ENCODE data around the gene ITPRIPL2. TPM values are rescaled to one million over a fixed set of nuclear protein-coding genes. Genes with fewer than 3 reads are reported as not detected.

The ITPRIPL2 gene
- total RNA-seq, 1 donor from 2014 or later = 29.5 TPM

GRCh38 chr16:19132255-19132654 is 18.5 kb downstream of the ITPRIPL2 start:
- no peak for DNase-seq (ENCODE audit: extremely low spot score, unreplicated experiment)
- Mint-ChIP-seq H3K27me3 (no peaks in the 10 kb centered on the region), H3K9me3 (no peaks in the 10 kb centered on the region), H3K4me1 (ENCODE audit: unreplicated experiment) (peaks cover 37% of the 10 kb centered on the region), H3K27ac (no peak overlapping the region), H3K4me3 (no peak overlapping the region), H3K36me3 (no peaks in the 10 kb centered on the region)
- TF ChIP-seq, protein P1, sequence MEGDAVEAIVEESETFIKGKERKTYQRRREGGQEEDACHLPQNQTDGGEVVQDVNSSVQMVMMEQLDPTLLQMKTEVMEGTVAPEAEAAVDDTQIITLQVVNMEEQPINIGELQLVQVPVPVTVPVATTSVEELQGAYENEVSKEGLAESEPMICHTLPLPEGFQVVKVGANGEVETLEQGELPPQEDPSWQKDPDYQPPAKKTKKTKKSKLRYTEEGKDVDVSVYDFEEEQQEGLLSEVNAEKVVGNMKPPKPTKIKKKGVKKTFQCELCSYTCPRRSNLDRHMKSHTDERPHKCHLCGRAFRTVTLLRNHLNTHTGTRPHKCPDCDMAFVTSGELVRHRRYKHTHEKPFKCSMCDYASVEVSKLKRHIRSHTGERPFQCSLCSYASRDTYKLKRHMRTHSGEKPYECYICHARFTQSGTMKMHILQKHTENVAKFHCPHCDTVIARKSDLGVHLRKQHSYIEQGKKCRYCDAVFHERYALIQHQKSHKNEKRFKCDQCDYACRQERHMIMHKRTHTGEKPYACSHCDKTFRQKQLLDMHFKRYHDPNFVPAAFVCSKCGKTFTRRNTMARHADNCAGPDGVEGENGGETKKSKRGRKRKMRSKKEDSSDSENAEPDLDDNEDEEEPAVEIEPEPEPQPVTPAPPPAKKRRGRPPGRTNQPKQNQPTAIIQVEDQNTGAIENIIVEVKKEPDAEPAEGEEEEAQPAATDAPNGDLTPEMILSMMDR (conservative IDR thresholded peaks at IDR 0.05) = no peak

DNA sequence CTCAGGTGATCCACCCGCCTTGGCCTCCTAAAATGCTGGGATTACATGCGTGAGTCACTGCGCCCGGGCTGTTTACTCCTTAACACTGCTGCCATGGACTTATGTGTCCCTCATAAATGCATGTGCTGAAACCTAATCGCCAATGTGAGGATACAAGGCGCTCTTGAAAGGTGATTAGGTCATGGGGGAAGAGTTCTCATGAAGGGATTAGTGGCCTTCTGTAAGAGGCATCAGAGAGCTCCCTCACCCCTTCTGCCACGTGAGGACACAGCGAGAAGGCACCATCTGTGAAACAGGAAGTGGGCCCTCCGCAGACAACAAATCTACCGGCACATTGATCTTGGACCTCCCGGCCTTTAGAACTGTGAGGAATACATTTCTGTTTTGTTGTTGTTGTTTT is 19.1 kb downstream of the ITPRIPL2 start:
- Mint-ChIP-seq H3K4me1 (ENCODE audit: unreplicated experiment) (peaks cover 42% of the 10 kb centered on the region), H3K27me3 (no peaks in the 10 kb centered on the region), H3K4me3 (no peak overlapping the region), H3K9me3 (no peaks in the 10 kb centered on the region), H3K36me3 (no peaks in the 10 kb centered on the region), H3K27ac (no peak overlapping the region)
- TF ChIP-seq, protein P1 (conservative IDR thresholded peaks at IDR 0.05) = no peak
- DNase-seq (ENCODE audit: extremely low spot score, unreplicated experiment) = no peak

GRCh38 chr16:19133600-19133999 is 19.8 kb downstream of the ITPRIPL2 start:
- TF ChIP-seq, protein P1 (conservative IDR thresholded peaks at IDR 0.05) = no peak
- Mint-ChIP-seq H3K4me3 (no peak overlapping the region), H3K27ac (no peak overlapping the region), H3K9me3 (no peaks in the 10 kb centered on the region), H3K27me3 (no peaks in the 10 kb centered on the region), H3K36me3 (no peaks in the 10 kb centered on the region), H3K4me1 (ENCODE audit: unreplicated experiment) (peaks cover 45% of the 10 kb centered on the region)
- no peak for DNase-seq (ENCODE audit: extremely low spot score, unreplicated experiment)

DNA sequence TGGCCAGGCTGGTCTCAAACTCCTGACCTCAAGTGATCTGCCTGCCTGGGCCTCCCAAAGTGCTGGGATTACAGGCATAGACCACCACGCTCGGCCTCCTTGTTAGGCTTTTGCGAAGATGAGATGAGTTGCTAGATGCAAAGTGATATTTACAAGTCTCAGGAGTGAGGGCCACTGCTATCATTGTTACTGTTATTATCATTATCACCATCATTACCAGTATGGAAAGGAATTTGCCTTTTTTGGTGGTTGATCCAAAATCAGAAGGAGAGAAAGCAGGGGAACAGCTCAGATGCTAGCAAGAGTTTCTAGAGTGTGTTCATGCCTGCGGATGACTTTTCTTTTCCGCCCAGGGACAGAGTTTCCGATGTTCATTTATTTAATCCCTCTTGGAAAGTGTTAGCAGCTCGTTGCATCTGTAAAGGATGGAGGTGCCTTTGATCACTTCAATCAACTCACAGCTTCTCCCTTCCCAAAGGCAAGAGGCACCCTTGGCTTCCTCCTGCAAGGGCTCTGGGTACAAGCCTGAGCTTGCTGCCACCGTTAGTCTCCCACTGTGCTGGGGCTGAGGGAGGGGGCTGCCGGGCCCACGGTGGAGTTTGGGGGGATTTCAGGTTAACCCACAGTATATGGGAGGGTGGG is 21.6 kb downstream of the ITPRIPL2 start:
- Mint-ChIP-seq H3K27ac (peak overlapping the region; percentile 88), H3K4me1 (ENCODE audit: unreplicated experiment) (peaks cover 50% of the 10 kb centered on the region), H3K27me3 (no peaks in the 10 kb centered on the region), H3K9me3 (no peaks in the 10 kb centered on the region), H3K36me3 (no peaks in the 10 kb centered on the region), H3K4me3 (no peak overlapping the region)
- no peak for DNase-seq (ENCODE audit: extremely low spot score, unreplicated experiment)
- TF ChIP-seq, protein P1 (conservative IDR thresholded peaks at IDR 0.05) = no peak

- peaks cover 50% of the 10 kb centered on the region for H3K4me1 Mint-ChIP-seq (ENCODE audit: unreplicated experiment)
- H3K27me3 Mint-ChIP-seq = no peaks in the 10 kb centered on the region
- H3K4me3 Mint-ChIP-seq = peak overlapping the region; percentile 68
- H3K27ac Mint-ChIP-seq = peak overlapping the region; percentile 88
- H3K9me3 Mint-ChIP-seq = no peaks in the 10 kb centered on the region
- DNase-seq (ENCODE audit: extremely low spot score, unreplicated experiment) = no peak
- no peaks in the 10 kb centered on the region for H3K36me3 Mint-ChIP-seq
- TF ChIP-seq, protein P1 (conservative IDR thresholded peaks at IDR 0.05) = no peak
Measured at GRCh38 chr16:19135896-19136438, 22.2 kb downstream of the ITPRIPL2 start.
